MM.1S (cell line): ENCODE data around the gene SNX1.

ENCODE experiments used
- EZH2phosphoT487 ChIP-seq: fragments of 300-600 bp; sonication (generic); IDR thresholded peaks from 2 replicates; pipeline ENCODE4 v1.6.1; 2018; ENCODE audit warnings: antibody characterized with exemption, low read length
- TF ChIP-seq, protein P1 (sequence below): fragments of 300-600 bp; sonication (generic); IDR thresholded peaks from 2 replicates; pipeline ENCODE4 v1.5.1; 2016; ENCODE audit warnings: antibody characterized with exemption, low read length, mixed read lengths

DNA sequence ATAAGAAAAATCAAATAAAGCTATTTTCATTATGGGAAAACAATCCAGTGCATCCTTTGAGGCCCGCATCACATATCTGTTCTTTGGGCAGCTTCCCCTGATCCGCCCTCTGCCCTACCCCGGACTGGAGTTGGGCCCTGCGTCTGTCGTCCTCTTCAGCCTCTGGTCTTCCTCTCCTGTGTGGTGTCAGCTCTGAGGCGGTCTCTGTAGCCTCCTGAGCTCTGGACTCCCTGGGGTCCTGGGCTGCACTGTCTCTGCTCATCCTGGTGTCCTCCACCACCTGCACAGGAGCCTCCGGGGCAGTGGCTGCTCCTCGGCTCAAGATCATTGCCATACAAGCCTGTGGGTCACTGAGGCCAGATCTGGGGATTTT lies 48.4 kb downstream of the SNX1 start:
- no peak for TF ChIP-seq EZH2phosphoT487
- TF ChIP-seq, protein P1, sequence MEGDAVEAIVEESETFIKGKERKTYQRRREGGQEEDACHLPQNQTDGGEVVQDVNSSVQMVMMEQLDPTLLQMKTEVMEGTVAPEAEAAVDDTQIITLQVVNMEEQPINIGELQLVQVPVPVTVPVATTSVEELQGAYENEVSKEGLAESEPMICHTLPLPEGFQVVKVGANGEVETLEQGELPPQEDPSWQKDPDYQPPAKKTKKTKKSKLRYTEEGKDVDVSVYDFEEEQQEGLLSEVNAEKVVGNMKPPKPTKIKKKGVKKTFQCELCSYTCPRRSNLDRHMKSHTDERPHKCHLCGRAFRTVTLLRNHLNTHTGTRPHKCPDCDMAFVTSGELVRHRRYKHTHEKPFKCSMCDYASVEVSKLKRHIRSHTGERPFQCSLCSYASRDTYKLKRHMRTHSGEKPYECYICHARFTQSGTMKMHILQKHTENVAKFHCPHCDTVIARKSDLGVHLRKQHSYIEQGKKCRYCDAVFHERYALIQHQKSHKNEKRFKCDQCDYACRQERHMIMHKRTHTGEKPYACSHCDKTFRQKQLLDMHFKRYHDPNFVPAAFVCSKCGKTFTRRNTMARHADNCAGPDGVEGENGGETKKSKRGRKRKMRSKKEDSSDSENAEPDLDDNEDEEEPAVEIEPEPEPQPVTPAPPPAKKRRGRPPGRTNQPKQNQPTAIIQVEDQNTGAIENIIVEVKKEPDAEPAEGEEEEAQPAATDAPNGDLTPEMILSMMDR = no peak
